ENCODE data around the gene IGFLR1. TPM values are rescaled to one million over a fixed set of nuclear protein-coding genes. Genes with fewer than 3 reads are reported as not detected.
"Not testable (repeated sequence)": the region's sequence is repeated elsewhere in the genome, so short reads cannot be mapped to it uniquely, and the experiment has no call there.

IGFLR1 gene
- polyA plus RNA-seq, 6 donors from 2014 or later = 114 to 195 (median 134) TPM

- no peaks in the 10 kb centered on the region for H3K27me3 Mint-ChIP-seq
- H3K36me3 Mint-ChIP-seq = peaks cover 0 to 40% of the 10 kb centered on the region in 2 donors
- H3K4me1 Mint-ChIP-seq = peaks cover 10 to 22% (median 18%) of the 10 kb centered on the region in 3 donors
- no peak overlapping the region for H3K4me3 Mint-ChIP-seq
- H3K9me3 Mint-ChIP-seq = no peaks in the 10 kb centered on the region
- DNase-seq (no peak), ATAC-seq (ENCODE audit: low read depth in 2 of 2) (no peak)
- peak overlapping the region in 3 of 6 donors; percentile 23 to 68 (median 24) for H3K27ac Mint-ChIP-seq
Observed at GRCh38 chr19:35727053-35727955, 14.9 kb downstream of the IGFLR1 start.

GRCh38 chr19:35725216-35725861, 16.9 kb downstream of the IGFLR1 start:
- no peak for DNase-seq
- Mint-ChIP-seq H3K9me3 (no peaks in the 10 kb centered on the region), H3K27me3 (no peaks in the 10 kb centered on the region), H3K36me3 (peaks cover 0 to 31% of the 10 kb centered on the region in 2 donors), H3K4me1 (peaks cover 14 to 33% (median 21%) of the 10 kb centered on the region in 3 donors), H3K27ac (no peak overlapping the region), H3K4me3 (no peak overlapping the region)
- no peak for ATAC-seq (ENCODE audit: low read depth in 2 of 2)

GRCh38 chr19:35724560-35724959, 17.7 kb downstream of the IGFLR1 start:
- Mint-ChIP-seq H3K4me3 (peak overlapping the region in 1 of 8 donors; percentile 30), H3K36me3 (peaks cover 0 to 28% of the 10 kb centered on the region in 2 donors), H3K9me3 (no peaks in the 10 kb centered on the region), H3K27me3 (no peaks in the 10 kb centered on the region), H3K27ac (no peak overlapping the region), H3K4me1 (peaks cover 15 to 39% (median 21%) of the 10 kb centered on the region in 3 donors)
- ATAC-seq (ENCODE audit: low read depth in 2 of 2) (no peak), DNase-seq (no peak)

GRCh38 chr19:35724132-35724531, 18.1 kb downstream of the IGFLR1 start:
- H3K36me3 Mint-ChIP-seq = peaks cover 0 to 28% of the 10 kb centered on the region in 2 donors
- not testable (repeated sequence) for H3K27me3 Mint-ChIP-seq, H3K9me3 Mint-ChIP-seq

GRCh38 chr19:35723671-35724070, 18.6 kb downstream of the IGFLR1 start:
- no peak for ATAC-seq (ENCODE audit: low read depth in 2 of 2)
- Mint-ChIP-seq H3K9me3 (no peaks in the 10 kb centered on the region), H3K36me3 (peaks cover 0 to 28% of the 10 kb centered on the region in 2 donors), H3K4me1 (peaks cover 24 to 48% (median 26%) of the 10 kb centered on the region in 3 donors), H3K27ac (no peak overlapping the region), H3K27me3 (no peaks in the 10 kb centered on the region), H3K4me3 (peak overlapping the region in 1 of 8 donors; percentile 30)
- DNase-seq = no peak

More at GRCh38 chr19:35724132-35724531, 18.1 kb downstream of the IGFLR1 start:
- H3K4me3 Mint-ChIP-seq = peak overlapping the region in 1 of 8 donors; percentile 30
- peak overlapping the region in 1 of 6 donors; percentile 59 for H3K27ac Mint-ChIP-seq
- DNase-seq; ATAC-seq (ENCODE audit: low read depth in 2 of 2): not testable (repeated sequence)
- peaks cover 20 to 43% (median 26%) of the 10 kb centered on the region in 3 donors for H3K4me1 Mint-ChIP-seq

GRCh38 chr19:35722897-35723296, 19.4 kb downstream of the IGFLR1 start:
- no peaks in the 10 kb centered on the region for H3K9me3 Mint-ChIP-seq
- peaks cover 22 to 45% (median 28%) of the 10 kb centered on the region in 3 donors for H3K4me1 Mint-ChIP-seq
- H3K4me3 Mint-ChIP-seq = no peak overlapping the region
- H3K27ac Mint-ChIP-seq = no peak overlapping the region
- peaks cover 0 to 28% of the 10 kb centered on the region in 2 donors for H3K36me3 Mint-ChIP-seq
- H3K27me3 Mint-ChIP-seq = no peaks in the 10 kb centered on the region
- no peak for DNase-seq
- ATAC-seq (ENCODE audit: low read depth in 2 of 2) = no peak

GRCh38 chr19:35722461-35722860, 19.8 kb downstream of the IGFLR1 start:
- ATAC-seq (ENCODE audit: low read depth in 2 of 2) = no peak
- peak overlapping the region in 1 of 6 donors; percentile 2 for H3K27ac Mint-ChIP-seq
- DNase-seq = no peak
- no peaks in the 10 kb centered on the region for H3K27me3 Mint-ChIP-seq
- H3K36me3 Mint-ChIP-seq = peaks cover 0 to 28% of the 10 kb centered on the region in 2 donors
- no peak overlapping the region for H3K4me3 Mint-ChIP-seq
- no peaks in the 10 kb centered on the region for H3K9me3 Mint-ChIP-seq
- H3K4me1 Mint-ChIP-seq = peaks cover 22 to 44% (median 28%) of the 10 kb centered on the region in 3 donors

- Mint-ChIP-seq H3K36me3 (peaks cover 0 to 27% of the 10 kb centered on the region in 2 donors), H3K9me3 (no peaks in the 10 kb centered on the region), H3K4me1 (peaks cover 26 to 49% (median 33%) of the 10 kb centered on the region in 3 donors), H3K4me3 (peak overlapping the region in 3 of 8 donors; percentile 7 to 56 (median 21)), H3K27ac (peak overlapping the region in 2 of 6 donors; percentile 18 to 27), H3K27me3 (no peaks in the 10 kb centered on the region)
- DNase-seq (no peak), ATAC-seq (ENCODE audit: low read depth in 2 of 2) (no peak)
Observed at GRCh38 chr19:35721374-35721773, 20.9 kb downstream of the IGFLR1 start.

- ATAC-seq (ENCODE audit: low read depth in 2 of 2) (no peak), DNase-seq (no peak)
- Mint-ChIP-seq H3K36me3 (peaks cover 0 to 20% of the 10 kb centered on the region in 2 donors), H3K27me3 (no peaks in the 10 kb centered on the region), H3K27ac (peak overlapping the region in 2 of 6 donors; percentile 29 to 55), H3K4me1 (peaks cover 33 to 56% (median 40%) of the 10 kb centered on the region in 3 donors), H3K4me3 (peak overlapping the region in 1 of 8 donors; percentile 70), H3K9me3 (no peaks in the 10 kb centered on the region)
Observed at GRCh38 chr19:35720648-35721047, 21.6 kb downstream of the IGFLR1 start.

GRCh38 chr19:35720163-35720524, 22.1 kb downstream of the IGFLR1 start:
- H3K27ac Mint-ChIP-seq = peak overlapping the region in 2 of 6 donors; percentile 55 to 87

GRCh38 chr19:35719402-35720162, 22.7 kb downstream of the IGFLR1 start:
- peaks cover 39 to 63% (median 40%) of the 10 kb centered on the region in 3 donors for H3K4me1 Mint-ChIP-seq
- DNase-seq = no peak
- H3K4me3 Mint-ChIP-seq = peak overlapping the region; percentile 78 to 95 (median 89)

More at GRCh38 chr19:35720163-35720524, 22.1 kb downstream of the IGFLR1 start:
- Mint-ChIP-seq H3K4me3 (peak overlapping the region in 4 of 8 donors; percentile 37 to 81 (median 56)), H3K36me3 (peaks cover 0 to 19% of the 10 kb centered on the region in 2 donors), H3K4me1 (peaks cover 34 to 59% (median 40%) of the 10 kb centered on the region in 3 donors), H3K9me3 (no peaks in the 10 kb centered on the region), H3K27me3 (no peaks in the 10 kb centered on the region)
- ATAC-seq (ENCODE audit: low read depth in 2 of 2) (no peak), DNase-seq (no peak)

GRCh38 chr19:35718345-35719041, 23.8 kb downstream of the IGFLR1 start:
- peak overlapping the region; percentile 78 to 95 (median 89) for H3K4me3 Mint-ChIP-seq
- H3K9me3 Mint-ChIP-seq = no peaks in the 10 kb centered on the region
- peaks cover 48 to 68% (median 51%) of the 10 kb centered on the region in 3 donors for H3K4me1 Mint-ChIP-seq
- no peak for DNase-seq
- H3K27ac Mint-ChIP-seq = peak overlapping the region in 5 of 6 donors; percentile 55 to 93 (median 85)
- peaks cover 0 to 12% of the 10 kb centered on the region in 2 donors for H3K36me3 Mint-ChIP-seq
- H3K27me3 Mint-ChIP-seq = no peaks in the 10 kb centered on the region
- no peak for ATAC-seq (ENCODE audit: low read depth in 2 of 2)

More at GRCh38 chr19:35719402-35720162, 22.7 kb downstream of the IGFLR1 start:
- no peak for ATAC-seq (ENCODE audit: low read depth in 2 of 2)
- H3K27me3 Mint-ChIP-seq = no peaks in the 10 kb centered on the region
- H3K36me3 Mint-ChIP-seq = peaks cover 0 to 19% of the 10 kb centered on the region in 2 donors
- H3K9me3 Mint-ChIP-seq = no peaks in the 10 kb centered on the region
- peak overlapping the region in 1 of 6 donors; percentile 55 for H3K27ac Mint-ChIP-seq

Data from naive B cell (primary cell).